Uterus (tissue), 4 donors: ENCODE measurements around the gene NAPSA. TPM values are rescaled to one million over a fixed set of nuclear protein-coding genes. Genes with fewer than 3 reads are reported as not detected.

Source experiments
- DNase-seq, 2 donors: peaks; one replicate each; pipeline ENCODE4 v3.0.0-alpha.2; 2019 to 2020
- H3K27ac ChIP-seq, 2 donors: fragments of 200-600 bp; sonication (generic); 1 replicate in 1 of 2; 2 replicates in 1 of 2; pipeline ENCODE4 v1.5.1; 2016 to 2018
- H3K27me3 ChIP-seq, 2 donors: fragments of 200-600 bp; sonication (generic); one replicate each; pipeline ENCODE4 v1.5.1; 2018 to 2019; ENCODE audit warnings: control low read depth in 1 of 2
- H3K36me3 ChIP-seq, 2 donors: fragments of 200-600 bp; sonication (generic); one replicate each; pipeline ENCODE4 v1.5.1; 2019; ENCODE audit warnings: control low read depth in 1 of 2
- H3K4me1 ChIP-seq, 2 donors: fragments of 200-600 bp; sonication (generic); one replicate each; pipeline ENCODE4 v1.5.1; 2018 to 2019; ENCODE audit warnings: control low read depth in 1 of 2
- H3K4me3 ChIP-seq, 2 donors: fragments of 200-600 bp; sonication (generic); 1 replicate in 1 of 2; 2 replicates in 1 of 2; pipeline ENCODE4 v1.5.1; 2018 to 2019; ENCODE audit warnings: mild to moderate bottlenecking in 1 of 2
- H3K9me3 ChIP-seq, 2 donors: fragments of 200-600 bp; sonication (generic); one replicate each; pipeline ENCODE4 v1.5.1; 2019; ENCODE audit warnings: control low read depth in 1 of 2
- POLR2A ChIP-seq, 2 donors: fragments of 450-650 bp; IDR thresholded peaks; one replicate each; pipeline ENCODE4 v1.6.1; 2016; ENCODE audit warnings: antibody characterized with exemption in 2 of 2, mild to moderate bottlenecking in 1 of 2, moderate library complexity in 1 of 2
- intact Hi-C: fragments of 100-400 bp; cut with DNase I; formaldehyde crosslinking; loops from one replicate; pipeline ENCODE4 v1.15.1; 2023; ENCODE audit warnings: low total_unique reads
- total RNA-seq, 4 donors: library from RNA; depleted of rRNA in 3 of 4; stranded (reverse); fragments of >200 nt in 3 of 4; gene quantifications; one replicate each; pipeline versions ENCODE4 v1.1.0 to v1.2.4, GENCODE V29; 2014 to 2023
- TF ChIP-seq, protein P1 (sequence below), 4 experiments: fragments of 200-600 bp in 2 of 4; fragments of 450-650 bp in 2 of 4; sonication (generic) in 2 of 4; IDR thresholded peaks; one replicate each; pipeline ENCODE4 v1.5.1; 2016 to 2019; ENCODE audit warnings: antibody characterized with exemption in 4 of 4, mild to moderate bottlenecking in 2 of 4, moderate library complexity in 1 of 4
- donor health status: DM: yes; HTN: yes; CAD: no.

The NAPSA gene
- total RNA-seq, 4 donors from 2014 or later, result 1.4 to 1.5 TPM; not detected in 2

DNA sequence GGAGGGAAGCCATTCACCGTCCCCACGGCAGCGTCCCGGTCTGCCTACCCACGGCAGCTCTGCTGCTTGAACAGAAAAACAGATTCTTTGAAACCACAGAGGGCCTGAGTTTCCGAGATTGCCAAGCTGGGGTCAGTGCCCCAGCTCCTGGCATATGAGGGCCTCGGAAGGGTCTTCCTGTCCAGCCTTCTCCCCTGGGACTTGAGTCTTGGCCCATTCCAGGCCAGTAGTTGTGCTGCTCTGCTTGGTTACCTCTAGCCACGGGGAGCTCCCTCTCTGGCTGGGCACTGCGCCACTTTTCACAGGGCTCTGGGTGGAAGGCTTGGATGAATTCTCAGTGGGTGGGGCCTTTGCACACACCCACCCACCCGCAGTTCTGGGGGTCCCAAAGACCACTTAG lies 44.7 kb upstream of the NAPSA start:
- Histone ChIP-seq H3K9me3 (no peaks in the 10 kb centered on the region), H3K4me1 (no peaks in the 10 kb centered on the region), H3K27me3 (no peaks in the 10 kb centered on the region), H3K4me3 (no peak overlapping the region), H3K27ac (no peak overlapping the region), H3K36me3 (no peaks in the 10 kb centered on the region)
- TF ChIP-seq, protein P1, sequence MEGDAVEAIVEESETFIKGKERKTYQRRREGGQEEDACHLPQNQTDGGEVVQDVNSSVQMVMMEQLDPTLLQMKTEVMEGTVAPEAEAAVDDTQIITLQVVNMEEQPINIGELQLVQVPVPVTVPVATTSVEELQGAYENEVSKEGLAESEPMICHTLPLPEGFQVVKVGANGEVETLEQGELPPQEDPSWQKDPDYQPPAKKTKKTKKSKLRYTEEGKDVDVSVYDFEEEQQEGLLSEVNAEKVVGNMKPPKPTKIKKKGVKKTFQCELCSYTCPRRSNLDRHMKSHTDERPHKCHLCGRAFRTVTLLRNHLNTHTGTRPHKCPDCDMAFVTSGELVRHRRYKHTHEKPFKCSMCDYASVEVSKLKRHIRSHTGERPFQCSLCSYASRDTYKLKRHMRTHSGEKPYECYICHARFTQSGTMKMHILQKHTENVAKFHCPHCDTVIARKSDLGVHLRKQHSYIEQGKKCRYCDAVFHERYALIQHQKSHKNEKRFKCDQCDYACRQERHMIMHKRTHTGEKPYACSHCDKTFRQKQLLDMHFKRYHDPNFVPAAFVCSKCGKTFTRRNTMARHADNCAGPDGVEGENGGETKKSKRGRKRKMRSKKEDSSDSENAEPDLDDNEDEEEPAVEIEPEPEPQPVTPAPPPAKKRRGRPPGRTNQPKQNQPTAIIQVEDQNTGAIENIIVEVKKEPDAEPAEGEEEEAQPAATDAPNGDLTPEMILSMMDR (IDR thresholded peaks at IDR 0.05), result no peak
- intact Hi-C loops, result loop anchor here (5.0 kb wide), 1 partner anchor 43 kb away; the partner anchor contains the start of gene NAPSA
- no peak for DNase-seq

DNA sequence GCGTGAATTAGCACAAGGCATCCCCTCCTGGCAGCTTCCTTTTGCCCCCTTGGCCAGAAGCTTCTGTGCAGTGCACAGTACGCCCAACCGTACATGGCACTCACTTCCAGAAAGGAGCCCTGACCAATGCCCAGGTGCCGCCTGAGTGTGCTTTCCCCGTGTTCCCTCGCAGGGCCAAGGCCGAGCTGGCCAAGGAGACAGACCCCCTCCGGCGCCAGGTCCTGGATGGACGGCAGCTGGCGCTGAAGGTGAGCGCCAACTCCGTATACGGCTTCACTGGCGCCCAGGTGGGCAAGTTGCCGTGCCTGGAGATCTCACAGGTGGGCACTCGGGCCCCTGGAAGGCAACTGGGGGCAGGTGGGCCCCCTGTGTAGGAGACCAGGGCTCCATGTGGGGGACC lies 43.9 kb upstream of the NAPSA start:
- no peaks in the 10 kb centered on the region for H3K9me3 ChIP-seq
- H3K27ac ChIP-seq, result no peak overlapping the region
- H3K4me1 ChIP-seq, result no peaks in the 10 kb centered on the region
- H3K36me3 ChIP-seq, result no peaks in the 10 kb centered on the region
- no peaks in the 10 kb centered on the region for H3K27me3 ChIP-seq
- TF ChIP-seq, protein P1 (IDR thresholded peaks at IDR 0.05), result no peak
- TF ChIP-seq POLR2A (IDR thresholded peaks at IDR 0.05), result no peak
- DNase-seq, result no peak
- no peak overlapping the region for H3K4me3 ChIP-seq
- intact Hi-C loops, result no loop called here

DNA sequence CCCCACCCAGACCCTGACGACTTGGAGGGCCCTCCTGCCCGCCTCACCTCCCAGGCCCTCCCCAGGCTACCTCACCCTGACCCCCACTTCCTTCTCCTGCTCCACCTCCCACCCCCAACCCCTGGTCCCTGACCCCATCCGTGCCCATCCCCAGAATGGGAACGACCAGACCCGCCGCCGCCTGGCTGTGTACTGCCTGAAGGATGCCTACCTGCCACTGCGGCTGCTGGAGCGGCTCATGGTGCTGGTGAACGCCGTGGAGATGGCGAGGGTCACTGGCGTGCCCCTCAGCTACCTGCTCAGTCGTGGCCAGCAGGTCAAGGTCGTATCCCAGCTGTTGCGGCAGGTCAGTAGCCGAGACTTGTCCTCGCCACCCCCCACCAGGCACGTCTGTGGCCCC lies 41.4 kb upstream of the NAPSA start:
- H3K36me3 ChIP-seq, result no peaks in the 10 kb centered on the region
- intact Hi-C loops, result no loop called here
- no peaks in the 10 kb centered on the region for H3K27me3 ChIP-seq
- DNase-seq, result no peak
- H3K27ac ChIP-seq, result no peak overlapping the region
- H3K9me3 ChIP-seq, result no peaks in the 10 kb centered on the region
- no peak overlapping the region for H3K4me3 ChIP-seq
- no peaks in the 10 kb centered on the region for H3K4me1 ChIP-seq
- TF ChIP-seq, protein P1 (IDR thresholded peaks at IDR 0.05), result no peak
- no peak for TF ChIP-seq POLR2A (IDR thresholded peaks at IDR 0.05)

DNA sequence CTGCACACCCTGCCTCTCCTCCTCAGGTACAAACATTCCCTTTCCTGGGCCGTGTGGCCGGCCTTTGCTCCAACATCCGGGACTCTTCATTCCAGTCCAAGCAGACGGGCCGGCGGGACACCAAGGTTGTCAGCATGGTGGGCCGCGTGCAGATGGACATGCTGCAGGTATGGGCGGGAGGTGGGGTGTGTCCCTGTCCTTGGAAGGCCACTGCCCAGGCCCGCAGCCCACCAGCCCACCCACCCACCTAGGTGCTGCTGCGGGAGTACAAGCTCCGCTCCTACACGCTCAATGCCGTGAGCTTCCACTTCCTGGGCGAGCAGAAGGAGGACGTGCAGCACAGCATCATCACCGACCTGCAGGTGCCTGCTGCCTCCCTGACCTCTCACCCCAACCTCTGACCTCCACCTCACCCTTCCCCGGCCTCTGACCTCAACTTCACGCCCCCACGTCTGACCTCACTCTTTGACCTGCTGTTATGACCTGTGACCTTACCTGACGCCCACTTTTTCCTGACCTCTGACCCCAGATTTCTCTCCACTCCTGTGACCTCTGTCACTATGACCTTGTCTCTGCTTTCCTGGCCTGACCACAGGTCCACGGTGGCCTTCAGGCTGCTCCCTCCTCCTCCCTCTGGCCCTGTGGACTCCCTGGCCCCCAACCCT lies 40.8 kb upstream of the NAPSA start:
- TF ChIP-seq, protein P1 (IDR thresholded peaks at IDR 0.05), result no peak
- TF ChIP-seq POLR2A (IDR thresholded peaks at IDR 0.05), result no peak
- H3K9me3 ChIP-seq, result no peaks in the 10 kb centered on the region
- intact Hi-C loops, result no loop called here
- H3K4me1 ChIP-seq, result no peaks in the 10 kb centered on the region
- H3K4me3 ChIP-seq, result no peak overlapping the region
- H3K27me3 ChIP-seq, result no peaks in the 10 kb centered on the region
- H3K27ac ChIP-seq, result no peak overlapping the region
- no peak for DNase-seq
- H3K36me3 ChIP-seq, result no peaks in the 10 kb centered on the region

DNA sequence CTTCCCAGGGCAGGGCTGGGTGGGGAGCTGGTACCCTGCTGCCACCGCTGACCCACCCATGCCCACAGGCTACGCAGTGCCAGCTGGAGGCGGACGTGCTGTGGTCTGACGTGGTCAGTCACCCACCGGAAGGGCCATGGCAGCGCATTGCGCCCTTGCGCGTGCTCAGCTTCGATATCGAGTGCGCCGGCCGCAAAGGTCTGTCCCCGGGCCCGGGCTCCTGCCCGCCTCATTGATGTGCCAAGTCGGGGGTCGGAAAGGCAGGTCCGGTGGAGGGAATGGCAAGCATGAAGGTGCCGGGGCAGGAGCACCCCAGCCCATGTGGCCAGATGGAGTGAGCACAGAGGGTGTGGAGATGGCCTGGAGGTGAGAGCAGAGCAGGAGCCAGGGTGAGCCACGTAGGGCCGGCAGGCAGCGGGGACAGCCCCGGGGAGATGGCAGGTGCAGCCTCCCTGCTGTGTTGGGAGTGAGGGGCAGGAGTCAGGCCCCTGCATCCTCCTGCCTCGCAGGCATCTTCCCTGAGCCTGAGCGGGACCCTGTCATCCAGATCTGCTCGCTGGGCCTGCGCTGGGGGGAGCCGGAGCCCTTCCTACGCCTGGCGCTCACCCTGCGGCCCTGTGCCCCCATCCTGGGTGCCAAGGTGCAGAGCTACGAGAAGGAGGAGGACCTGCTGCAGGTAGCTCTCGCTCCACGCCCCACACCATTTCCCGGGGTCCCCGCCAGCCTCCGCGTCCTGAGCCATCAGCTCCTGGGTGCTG lies 37.3 kb upstream of the NAPSA start:
- intact Hi-C loops, result no loop called here
- H3K36me3 ChIP-seq, result no peaks in the 10 kb centered on the region
- H3K4me1 ChIP-seq, result no peaks in the 10 kb centered on the region
- DNase-seq, result no peak
- no peaks in the 10 kb centered on the region for H3K9me3 ChIP-seq
- no peak overlapping the region for H3K4me3 ChIP-seq
- no peak overlapping the region for H3K27ac ChIP-seq
- no peak for TF ChIP-seq POLR2A (IDR thresholded peaks at IDR 0.05)
- H3K27me3 ChIP-seq, result no peaks in the 10 kb centered on the region
